Neural progenitor cell (in vitro differentiated cells): ENCODE data around the gene MACROD2.

ENCODE experiments used
- CTCF ChIP-seq: fragments of 200-600 bp; sonication (generic); IDR thresholded peaks from 2 replicates; pipeline ENCODE4 v1.5.1; 2017; ENCODE audit warnings: antibody characterized with exemption, mild to moderate bottlenecking
- EZH2 ChIP-seq: fragments of 200-600 bp; sonication (generic); IDR thresholded peaks from 2 replicates; pipeline ENCODE4 v1.6.1; 2017; ENCODE audit warnings: antibody characterized with exemption, mild to moderate bottlenecking, moderate library complexity
- EZH2phosphoT487 ChIP-seq: fragments of 200-600 bp; sonication (generic); IDR thresholded peaks from 2 replicates; pipeline ENCODE4 v1.6.1; 2017; ENCODE audit warnings: antibody characterized with exemption

GRCh38 chr20:14406495-14406894 is 411.2 kb downstream of the MACROD2 start:
- TF ChIP-seq EZH2 (no peak), CTCF (no peak), EZH2phosphoT487 (no peak)
